GM12878 (cell line): ENCODE measurements around the gene ACTR8. TPM values are rescaled to one million over a fixed set of nuclear protein-coding genes. Genes with fewer than 3 reads are reported as not detected.

Experiments used
- ATAC-seq: fragments of 200-7000 bp; cut with Tn5 transposase; 3 replicates; pipeline ENCODE4 v1.9.1; 2020; ENCODE audit warnings: mild to moderate bottlenecking, moderate library complexity
- BruUV-seq: library from RNA; stranded (reverse); fragments of 400-500 nt; replicated peaks from 2 replicates; lab custom pipeline; 2021; lab: Mats Ljungman, UMichigan
- CTCF ChIA-PET: fragments of 300-600 bp; sonication (Branson Sonifier 250); formaldehyde crosslinking; extraction: SDS; loops from one replicate; lab custom pipeline; 2021; ENCODE audit warnings: inconsistent platforms; lab: Yijun Ruan, JAX
- POLR2A ChIA-PET: fragments of 350-600 bp; formaldehyde crosslinking; extraction: SDS; loops from one replicate; lab custom pipeline; 2021; ENCODE audit warnings: inconsistent platforms; lab: Charles Lee
- RAD21 ChIA-PET: fragments of 300-600 bp; sonication (Branson Sonifier 250); formaldehyde crosslinking; loops from one replicate; lab custom pipeline; 2023; ENCODE audit warnings: antibody characterized with exemption; ENCODE audit not compliant: unreplicated experiment; lab: Charles Lee
- SMC1A ChIA-PET: fragments of 300-600 bp; sonication (Branson Sonifier 250); formaldehyde crosslinking; loops from one replicate; lab custom pipeline; 2023; ENCODE audit not compliant: unreplicated experiment, uncharacterized antibody; lab: Charles Lee
- DNase-seq: peaks from one replicate; pipeline ENCODE4 v3.0.0-alpha.2; 2011; ENCODE audit warnings: low read depth, low spot score
- FAIRE-seq: peaks from 3 replicates; lab custom pipeline; 2011; peaks lifted over from hg19 to GRCh38; lab: Jason Lieb, UNC
- H2AFZ ChIP-seq: 2 replicates; pipeline ENCODE4 v1.6.0; 2011; ENCODE audit warnings: low read depth, low read length, control low read depth; ENCODE audit not compliant: control insufficient read depth
- H3K27ac ChIP-seq: 2 replicates; pipeline ENCODE4 v1.5.1; 2011; ENCODE audit warnings: control low read depth; ENCODE audit not compliant: control insufficient read depth, insufficient read depth
- H3K27me3 ChIP-seq, 2 experiments: replicated peaks in 1 of 2; 2 replicates each; pipeline versions ENCODE4 v1.6.0 to v1.6.1; 2011; ENCODE audit warnings: low read length in 1 of 2; ENCODE audit not compliant: control insufficient read depth in 2 of 2, insufficient read depth in 2 of 2
- H3K36me3 ChIP-seq, 2 experiments: 2 replicates each; pipeline ENCODE4 v1.5.1; 2011; ENCODE audit warnings: low read length in 1 of 2; ENCODE audit not compliant: control insufficient read depth in 2 of 2, insufficient read depth in 2 of 2
- H3K4me1 ChIP-seq: 2 replicates; pipeline ENCODE4 v1.6.1; 2011; ENCODE audit warnings: mild to moderate bottlenecking, low read length, moderate library complexity, mixed read lengths; ENCODE audit not compliant: control insufficient read depth, insufficient read depth
- H3K4me2 ChIP-seq: 2 replicates; pipeline ENCODE4 v1.6.0; 2011; ENCODE audit warnings: control low read depth; ENCODE audit not compliant: control insufficient read depth, insufficient read depth
- H3K4me3 ChIP-seq: fragments of 200-600 bp; sonication (generic); 2 replicates; pipeline ENCODE4 v1.5.1; 2016
- H3K79me2 ChIP-seq: 2 replicates; pipeline ENCODE4 v1.6.0; 2011; ENCODE audit warnings: low read length; ENCODE audit not compliant: control insufficient read depth, insufficient read depth
- H3K9ac ChIP-seq: 2 replicates; pipeline ENCODE4 v1.8.0; 2011; ENCODE audit warnings: low read length, control low read depth, mixed read lengths; ENCODE audit not compliant: control insufficient read depth, insufficient read depth
- H3K9me3 ChIP-seq: replicated peaks from 3 replicates; pipeline ENCODE4 v1.5.1; 2011; ENCODE audit warnings: mild to moderate bottlenecking, low read length; ENCODE audit not compliant: control insufficient read depth, insufficient read depth
- H4K20me1 ChIP-seq: 2 replicates; pipeline ENCODE4 v1.6.0; 2011; ENCODE audit not compliant: control insufficient read depth, insufficient read depth
- BCL11A ChIP-seq: IDR thresholded peaks from 2 replicates; pipeline ENCODE4 v1.6.1; 2011; ENCODE audit warnings: low read depth, low read length
- IKZF1 ChIP-seq: fragments of 450-650 bp; conservative IDR thresholded peaks from 2 replicates; pipeline ENCODE4 v1.6.1; 2017; ENCODE audit warnings: antibody characterized with exemption, mild to moderate bottlenecking
- POLR2AphosphoS2 ChIP-seq: IDR thresholded peaks from 2 replicates; pipeline ENCODE4 v1.6.1; 2011; ENCODE audit warnings: low read depth, mild to moderate bottlenecking, low read length, improper control_type of control experiment, moderate library complexity
- WGBS: methylation state at CpG from one replicate; pipeline ENCODE4 v1.1.6; 2016; ENCODE audit warnings: low lambda C conversion rate; ENCODE audit not compliant: insufficient replicate concordance, insufficient coverage; ENCODE audit errors: missing lambda C conversion rate; 5-methylcytosine and 5-hydroxymethylcytosine counted together
- in situ Hi-C: fragments of 300-500 bp; cut with MboI; formaldehyde crosslinking; loops from 9 replicates; pipeline ENCODE4 v1.14.3; 2018; ENCODE audit warnings: mixed read lengths
- intact Hi-C: fragments of 100-400 bp; cut with micrococcal nuclease; formaldehyde crosslinking; loops from one replicate; pipeline ENCODE4 v1.14.2; 2022; ENCODE audit not compliant: unreplicated experiment
- polyA plus RNA-seq, 11 experiments: library from polyadenylated mRNA; depleted of rRNA in 4 of 11; unstranded in 6 of 11; stranded (reverse) in 5 of 11; fragments of >200 nt; fragmentation: Nextera tagmentation in 4 of 11; fragmentation: Illumina TruSeq in 1 of 11; extraction: Ambion mirVana in 4 of 11; extraction: Trizol in 1 of 11; gene quantifications; 1 replicate in 1 of 11; 2 replicates in 10 of 11; pipeline versions ENCODE4 v1.2.1 to v1.2.3, GENCODE V29; 2011 to 2016; ENCODE audit warnings: inconsistent platforms in 2 of 11, missing spikeins in 2 of 11, low read depth in 1 of 11
- total RNA-seq, 4 experiments: library from RNA; depleted of rRNA in 3 of 4; stranded (reverse); fragments of >200 nt in 3 of 4; fragmentation: Illumina TruSeq in 1 of 4; extraction: Trizol in 1 of 4; gene quantifications; 2 replicates each; pipeline versions ENCODE4 v1.2.1 to v1.2.3, GENCODE V29; 2013 to 2021
- TF ChIP-seq, protein P1 (sequence below): IDR thresholded peaks from 2 replicates; pipeline ENCODE4 v1.6.1; 2011; ENCODE audit warnings: mild to moderate bottlenecking, low read depth, low read length, moderate library complexity; ENCODE audit not compliant: insufficient replicate concordance
- TF ChIP-seq, protein P2 (sequence below): fragments of 450-650 bp; IDR thresholded peaks from 2 replicates; pipeline ENCODE4 v1.6.1; 2016; ENCODE audit warnings: mild to moderate bottlenecking
- TF ChIP-seq, protein P3 (sequence below): fragments of 150-350 bp; IDR thresholded peaks from 2 replicates; pipeline ENCODE4 v1.6.1; 2016; ENCODE audit warnings: low read depth, low read length
- TF ChIP-seq, protein P4 (sequence below), 3 experiments: IDR thresholded peaks in 2 of 3; conservative IDR thresholded peaks in 1 of 3; 2 replicates each; pipeline ENCODE4 v1.5.1; 2011; ENCODE audit warnings: low read depth in 3 of 3, low read length in 3 of 3, mild to moderate bottlenecking in 3 of 3, control low read depth in 2 of 3, moderate library complexity in 2 of 3, inconsistent platforms in 1 of 3, mixed read lengths in 1 of 3; ENCODE audit not compliant: control insufficient read depth in 2 of 3, insufficient read depth in 1 of 3; ENCODE audit errors: extremely low read depth in 1 of 3
- TF ChIP-seq, protein P5 (sequence below): IDR thresholded peaks from 2 replicates; pipeline ENCODE4 v1.6.1; 2011; ENCODE audit warnings: borderline replicate concordance, low read depth, mild to moderate bottlenecking, moderate library complexity, low read length; ENCODE audit not compliant: insufficient read depth, poor library complexity, severe bottlenecking

Gene ACTR8
- total and polyA plus RNA-seq, 10 of the 15 experiments (the other 5 are each of a cell fraction or from before 2014, with no cell fraction given) = 5.3 to 35.7 (median 26.4) TPM

DNA sequence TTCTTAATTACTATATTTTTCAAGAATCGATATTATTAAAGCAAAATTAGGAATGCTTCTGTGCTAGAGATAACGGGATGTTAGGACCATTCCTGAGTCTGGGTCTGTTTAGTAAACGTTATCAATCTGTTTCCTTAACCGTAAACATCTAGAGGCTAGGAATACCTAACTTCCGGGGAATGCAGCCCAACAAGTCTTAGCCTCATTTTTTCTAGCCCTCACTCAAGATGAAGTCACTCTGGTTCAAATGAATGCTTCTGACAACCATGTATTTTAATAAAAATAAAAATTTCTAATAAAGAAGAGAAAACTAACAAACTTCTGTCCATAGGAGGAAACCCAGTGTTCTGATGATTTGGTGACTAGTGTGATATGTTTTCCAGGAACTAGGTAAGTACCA lies 20.8 kb upstream of the ACTR8 start (continued):
- no peak for TF ChIP-seq POLR2AphosphoS2
- TF ChIP-seq, protein P1, sequence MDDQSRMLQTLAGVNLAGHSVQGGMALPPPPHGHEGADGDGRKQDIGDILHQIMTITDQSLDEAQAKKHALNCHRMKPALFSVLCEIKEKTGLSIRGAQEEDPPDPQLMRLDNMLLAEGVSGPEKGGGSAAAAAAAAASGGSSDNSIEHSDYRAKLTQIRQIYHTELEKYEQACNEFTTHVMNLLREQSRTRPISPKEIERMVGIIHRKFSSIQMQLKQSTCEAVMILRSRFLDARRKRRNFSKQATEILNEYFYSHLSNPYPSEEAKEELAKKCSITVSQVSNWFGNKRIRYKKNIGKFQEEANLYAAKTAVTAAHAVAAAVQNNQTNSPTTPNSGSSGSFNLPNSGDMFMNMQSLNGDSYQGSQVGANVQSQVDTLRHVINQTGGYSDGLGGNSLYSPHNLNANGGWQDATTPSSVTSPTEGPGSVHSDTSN = no peak
- TF ChIP-seq, all 136 proteins: peak for 0

DNA sequence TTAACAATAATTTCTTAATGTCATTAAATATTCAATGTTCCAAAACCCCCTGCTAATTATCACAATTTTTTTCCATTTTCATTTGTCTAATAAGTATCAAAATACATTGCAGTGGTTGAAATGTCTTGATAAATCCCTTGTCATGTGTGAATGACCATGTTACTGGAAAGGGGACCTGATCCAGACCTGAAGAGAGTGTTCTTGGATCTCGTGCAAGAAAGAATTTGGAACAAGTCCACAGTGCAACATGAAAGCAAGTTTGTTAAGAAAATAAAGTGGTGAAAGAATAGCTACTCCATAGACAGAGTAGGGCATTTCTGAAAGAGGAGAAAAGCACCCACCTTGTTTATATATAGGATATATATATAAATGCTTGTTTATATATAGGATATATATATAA lies 20.1 kb upstream of the ACTR8 start:
- 0% methylated on average over 1 of the region's 1 CpG for WGBS
- no peaks in the 10 kb centered on the region; the same call in 2 of the 3 replicates for H3K9me3 ChIP-seq
- ChIA-PET CTCF (interaction anchor here (0.7 kb wide), 1 partner anchor 471 kb away, joined by 3 read pairs; no protein-coding TSS in a partner anchor), POLR2A (no interaction called here), RAD21 (no interaction called here), SMC1A (no interaction called here)
- ATAC-seq (no peak), FAIRE-seq (no peak), DNase-seq (no peak)
- intact Hi-C loops (no loop called here), in situ Hi-C loops (no loop called here)
- no peaks in the 10 kb centered on the region for H3K27me3 ChIP-seq
- no TSS peak for BruUV-seq
- H3K4me3 ChIP-seq = no peak overlapping the region
- no peaks in the 10 kb centered on the region for H3K79me2 ChIP-seq
- H2AFZ ChIP-seq = no peak overlapping the region
- H3K4me1 ChIP-seq = no peaks in the 10 kb centered on the region
- no peak overlapping the region for H3K9ac ChIP-seq
- no peak overlapping the region for H3K27ac ChIP-seq
- H3K36me3 ChIP-seq = no peaks in the 10 kb centered on the region
- H3K4me2 ChIP-seq = no peak overlapping the region
- H4K20me1 ChIP-seq = no peaks in the 10 kb centered on the region
- TF ChIP-seq, protein P2, sequence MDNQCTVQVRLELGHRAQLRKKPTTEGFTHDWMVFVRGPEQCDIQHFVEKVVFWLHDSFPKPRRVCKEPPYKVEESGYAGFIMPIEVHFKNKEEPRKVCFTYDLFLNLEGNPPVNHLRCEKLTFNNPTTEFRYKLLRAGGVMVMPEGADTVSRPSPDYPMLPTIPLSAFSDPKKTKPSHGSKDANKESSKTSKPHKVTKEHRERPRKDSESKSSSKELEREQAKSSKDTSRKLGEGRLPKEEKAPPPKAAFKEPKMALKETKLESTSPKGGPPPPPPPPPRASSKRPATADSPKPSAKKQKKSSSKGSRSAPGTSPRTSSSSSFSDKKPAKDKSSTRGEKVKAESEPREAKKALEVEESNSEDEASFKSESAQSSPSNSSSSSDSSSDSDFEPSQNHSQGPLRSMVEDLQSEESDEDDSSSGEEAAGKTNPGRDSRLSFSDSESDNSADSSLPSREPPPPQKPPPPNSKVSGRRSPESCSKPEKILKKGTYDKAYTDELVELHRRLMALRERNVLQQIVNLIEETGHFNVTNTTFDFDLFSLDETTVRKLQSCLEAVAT = no peak
- TF ChIP-seq BCL11A (no peak), IKZF1 (no peak)
- TF ChIP-seq, protein P3, sequence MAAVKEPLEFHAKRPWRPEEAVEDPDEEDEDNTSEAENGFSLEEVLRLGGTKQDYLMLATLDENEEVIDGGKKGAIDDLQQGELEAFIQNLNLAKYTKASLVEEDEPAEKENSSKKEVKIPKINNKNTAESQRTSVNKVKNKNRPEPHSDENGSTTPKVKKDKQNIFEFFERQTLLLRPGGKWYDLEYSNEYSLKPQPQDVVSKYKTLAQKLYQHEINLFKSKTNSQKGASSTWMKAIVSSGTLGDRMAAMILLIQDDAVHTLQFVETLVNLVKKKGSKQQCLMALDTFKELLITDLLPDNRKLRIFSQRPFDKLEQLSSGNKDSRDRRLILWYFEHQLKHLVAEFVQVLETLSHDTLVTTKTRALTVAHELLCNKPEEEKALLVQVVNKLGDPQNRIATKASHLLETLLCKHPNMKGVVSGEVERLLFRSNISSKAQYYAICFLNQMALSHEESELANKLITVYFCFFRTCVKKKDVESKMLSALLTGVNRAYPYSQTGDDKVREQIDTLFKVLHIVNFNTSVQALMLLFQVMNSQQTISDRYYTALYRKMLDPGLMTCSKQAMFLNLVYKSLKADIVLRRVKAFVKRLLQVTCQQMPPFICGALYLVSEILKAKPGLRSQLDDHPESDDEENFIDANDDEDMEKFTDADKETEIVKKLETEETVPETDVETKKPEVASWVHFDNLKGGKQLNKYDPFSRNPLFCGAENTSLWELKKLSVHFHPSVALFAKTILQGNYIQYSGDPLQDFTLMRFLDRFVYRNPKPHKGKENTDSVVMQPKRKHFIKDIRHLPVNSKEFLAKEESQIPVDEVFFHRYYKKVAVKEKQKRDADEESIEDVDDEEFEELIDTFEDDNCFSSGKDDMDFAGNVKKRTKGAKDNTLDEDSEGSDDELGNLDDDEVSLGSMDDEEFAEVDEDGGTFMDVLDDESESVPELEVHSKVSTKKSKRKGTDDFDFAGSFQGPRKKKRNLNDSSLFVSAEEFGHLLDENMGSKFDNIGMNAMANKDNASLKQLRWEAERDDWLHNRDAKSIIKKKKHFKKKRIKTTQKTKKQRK = no peak
- TF ChIP-seq, protein P4, sequence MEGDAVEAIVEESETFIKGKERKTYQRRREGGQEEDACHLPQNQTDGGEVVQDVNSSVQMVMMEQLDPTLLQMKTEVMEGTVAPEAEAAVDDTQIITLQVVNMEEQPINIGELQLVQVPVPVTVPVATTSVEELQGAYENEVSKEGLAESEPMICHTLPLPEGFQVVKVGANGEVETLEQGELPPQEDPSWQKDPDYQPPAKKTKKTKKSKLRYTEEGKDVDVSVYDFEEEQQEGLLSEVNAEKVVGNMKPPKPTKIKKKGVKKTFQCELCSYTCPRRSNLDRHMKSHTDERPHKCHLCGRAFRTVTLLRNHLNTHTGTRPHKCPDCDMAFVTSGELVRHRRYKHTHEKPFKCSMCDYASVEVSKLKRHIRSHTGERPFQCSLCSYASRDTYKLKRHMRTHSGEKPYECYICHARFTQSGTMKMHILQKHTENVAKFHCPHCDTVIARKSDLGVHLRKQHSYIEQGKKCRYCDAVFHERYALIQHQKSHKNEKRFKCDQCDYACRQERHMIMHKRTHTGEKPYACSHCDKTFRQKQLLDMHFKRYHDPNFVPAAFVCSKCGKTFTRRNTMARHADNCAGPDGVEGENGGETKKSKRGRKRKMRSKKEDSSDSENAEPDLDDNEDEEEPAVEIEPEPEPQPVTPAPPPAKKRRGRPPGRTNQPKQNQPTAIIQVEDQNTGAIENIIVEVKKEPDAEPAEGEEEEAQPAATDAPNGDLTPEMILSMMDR (IDR thresholded peaks at IDR 0.05 in 2 of 3, conservative IDR thresholded peaks at IDR 0.05 in 1 of 3; ENCODE audit: control insufficient read depth in 2 of 3, extremely low read depth in 1 of 3, insufficient read depth in 1 of 3, low read depth in 3 of 3, low read length in 3 of 3) = no peak
- TF ChIP-seq, protein P5, sequence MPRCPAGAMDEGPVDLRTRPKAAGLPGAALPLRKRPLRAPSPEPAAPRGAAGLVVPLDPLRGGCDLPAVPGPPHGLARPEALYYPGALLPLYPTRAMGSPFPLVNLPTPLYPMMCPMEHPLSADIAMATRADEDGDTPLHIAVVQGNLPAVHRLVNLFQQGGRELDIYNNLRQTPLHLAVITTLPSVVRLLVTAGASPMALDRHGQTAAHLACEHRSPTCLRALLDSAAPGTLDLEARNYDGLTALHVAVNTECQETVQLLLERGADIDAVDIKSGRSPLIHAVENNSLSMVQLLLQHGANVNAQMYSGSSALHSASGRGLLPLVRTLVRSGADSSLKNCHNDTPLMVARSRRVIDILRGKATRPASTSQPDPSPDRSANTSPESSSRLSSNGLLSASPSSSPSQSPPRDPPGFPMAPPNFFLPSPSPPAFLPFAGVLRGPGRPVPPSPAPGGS = no peak
